ENCODE data around the gene DBNDD2.

Gene DBNDD2

GRCh38 chr20:45449528-45449927 is 41.4 kb downstream of the DBNDD2 start:
- no peak for DNase-seq (ENCODE audit: low spot score)

- peak; percentile 26 for DNase-seq (ENCODE audit: low spot score)
These were observed 42.2 kb downstream of the DBNDD2 start for GRCh38 chr20:45450097-45450818.

- no peak for DNase-seq (ENCODE audit: low spot score)
These were observed 44.1 kb downstream of the DBNDD2 start for GRCh38 chr20:45452238-45452637.

GRCh38 chr20:45452772-45453691 is 44.9 kb downstream of the DBNDD2 start:
- DNase-seq (ENCODE audit: low spot score): no peak

GRCh38 chr20:45456632-45457031 is 48.5 kb downstream of the DBNDD2 start:
- peak; percentile 23 for DNase-seq (ENCODE audit: low spot score)

GRCh38 chr20:45459606-45460005 is 51.5 kb downstream of the DBNDD2 start:
- DNase-seq (ENCODE audit: low spot score): peak; percentile 52

Measured in RKO (cell line).